Epidermal melanocyte (primary cell): Measurements from ENCODE around the gene GPX3.

ENCODE experiments used
- DNase-seq: peaks from one replicate; pipeline ENCODE4 v3.0.0; 2011; ENCODE audit warnings: low spot score; ENCODE audit not compliant: insufficient read length

Gene GPX3

GRCh38 chr5:151020304-151021110 is at the start of gene GPX3:
Gene GPX3, plus strand, starts transcription at chr5:151020591. Its CDS starts 64 bp downstream, at chr5:151020655.
- peak; percentile 55 for DNase-seq

DNA sequence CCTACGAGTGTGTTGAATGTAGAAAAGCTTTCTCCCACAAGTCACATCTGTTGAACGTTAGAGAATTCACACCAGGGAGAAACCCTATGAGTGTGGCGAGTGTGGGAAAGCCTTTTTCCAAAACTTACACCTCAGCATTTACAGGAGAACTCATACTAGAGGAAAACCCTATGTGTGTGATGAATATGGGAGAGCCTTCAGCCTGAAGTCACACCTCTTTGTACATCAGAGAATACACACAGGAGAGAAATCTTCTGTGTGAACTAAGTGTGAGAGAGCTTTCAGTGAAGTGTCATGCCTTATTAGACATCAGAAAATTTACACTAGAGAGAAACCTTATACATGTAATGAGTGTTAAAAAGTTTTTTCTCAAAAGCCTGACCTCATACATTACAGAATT is 41.8 kb upstream of the GPX3 start:
- DNase-seq = no peak

- no peak for DNase-seq
Observed at GRCh38 chr5:150987746-150988145, 32.6 kb upstream of the GPX3 start.

DNA sequence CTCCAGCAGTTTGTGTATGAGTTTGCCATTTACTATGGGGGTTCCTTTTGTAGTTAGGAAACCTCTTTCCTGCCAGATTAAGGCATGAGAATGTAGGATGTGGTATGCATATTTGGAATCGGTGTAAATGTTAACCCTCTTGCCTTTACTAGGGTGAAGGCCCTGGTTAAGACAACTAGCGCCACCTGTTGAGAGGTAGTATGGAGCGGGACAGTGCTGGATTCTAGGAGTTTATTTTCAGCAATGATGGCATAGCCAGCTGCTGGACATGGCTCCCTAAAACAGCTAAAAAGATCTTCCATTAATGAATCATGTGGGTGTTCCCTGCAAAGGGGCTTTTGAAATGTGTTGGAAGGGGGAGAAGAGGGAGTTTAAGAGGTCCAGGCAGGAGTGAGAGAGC is 30.7 kb upstream of the GPX3 start:
- DNase-seq = no peak

GRCh38 chr5:150992705-150993104 is 27.7 kb upstream of the GPX3 start:
- DNase-seq = no peak

GRCh38 chr5:150993422-150993821 is 27.0 kb upstream of the GPX3 start:
- DNase-seq = no peak

- no peak for DNase-seq
Observed at GRCh38 chr5:150993826-150994412, 26.5 kb upstream of the GPX3 start.

- DNase-seq = no peak
Observed at GRCh38 chr5:150999704-151000442, 20.5 kb upstream of the GPX3 start.

DNA sequence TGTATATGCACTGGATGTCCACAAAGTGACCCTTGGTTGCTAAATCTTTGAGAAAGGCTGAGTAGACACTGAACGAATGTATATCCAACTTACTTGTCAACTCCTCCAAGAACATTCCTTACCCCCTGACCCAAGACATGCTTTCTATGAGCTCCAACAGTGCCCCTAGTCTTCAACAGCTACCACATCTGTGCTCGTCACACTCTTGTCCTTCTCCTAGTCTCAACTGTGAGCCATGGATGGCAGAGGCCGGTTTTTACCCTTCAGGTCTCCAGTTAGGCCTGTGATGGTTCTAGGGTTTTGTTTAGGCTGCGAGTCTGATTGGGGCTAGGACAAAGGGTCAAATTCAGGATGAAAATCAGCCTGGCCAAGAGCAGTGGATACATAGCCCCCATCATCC is 19.0 kb upstream of the GPX3 start:
- no peak for DNase-seq

DNA sequence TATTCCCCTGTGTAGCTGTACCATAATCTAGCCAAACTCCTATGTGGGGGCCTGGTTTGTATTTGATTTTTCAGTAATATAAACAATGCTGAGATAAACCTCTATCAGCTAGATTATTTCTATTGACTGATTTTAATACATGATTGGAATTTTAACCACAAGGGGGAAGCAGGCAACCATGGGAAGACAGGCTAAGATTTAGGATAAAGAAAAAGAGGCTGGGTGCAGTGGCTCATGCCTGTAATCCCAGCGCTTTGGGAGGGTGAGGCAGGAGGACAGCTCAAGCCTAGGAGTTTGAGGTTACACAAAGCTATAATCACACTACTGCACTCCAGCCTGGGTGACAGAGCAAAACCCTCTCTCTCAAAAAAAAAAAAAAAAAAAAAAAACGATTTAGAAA is 18.1 kb upstream of the GPX3 start:
- no peak for DNase-seq

DNA sequence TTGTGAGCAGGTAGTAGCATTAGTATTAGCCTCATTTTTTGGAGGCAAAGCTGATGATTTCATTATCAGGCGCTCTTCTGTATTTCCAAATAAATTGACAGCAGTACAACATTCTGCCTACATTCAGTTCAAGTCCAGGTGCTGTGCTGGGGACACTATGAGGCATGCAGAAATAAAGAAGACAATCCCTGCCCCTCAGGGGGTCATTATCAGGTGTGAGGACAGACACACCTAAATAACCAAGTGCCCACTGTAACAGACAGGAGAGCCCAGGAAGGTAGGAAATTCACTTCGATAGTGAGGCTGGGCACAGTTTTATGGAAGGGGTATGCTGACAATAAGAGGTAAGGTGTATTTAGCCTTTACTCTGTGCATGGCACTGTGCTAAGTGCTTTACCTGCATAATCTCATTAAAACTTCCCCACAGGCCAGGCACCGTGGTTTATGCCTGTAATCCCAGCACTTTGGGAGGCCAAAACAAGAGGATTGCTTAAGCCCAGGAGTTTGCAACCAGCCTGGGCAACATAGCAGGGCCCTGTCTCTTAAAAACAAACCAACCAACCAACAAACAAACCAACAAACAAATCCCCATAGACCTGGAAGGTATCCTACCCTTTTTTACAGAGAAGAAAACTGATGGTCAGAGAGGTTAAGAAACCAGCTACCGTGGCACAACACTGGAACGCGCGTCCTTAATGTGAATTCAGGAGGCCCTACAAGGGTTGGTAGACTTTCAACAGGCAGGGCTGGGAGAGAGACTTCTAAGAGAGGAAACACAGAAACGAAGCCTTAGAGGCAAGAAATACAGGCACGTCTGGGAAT is 17.5 kb upstream of the GPX3 start:
- DNase-seq = no peak

GRCh38 chr5:151003503-151003860 is 16.9 kb upstream of the GPX3 start:
- no peak for DNase-seq

DNA sequence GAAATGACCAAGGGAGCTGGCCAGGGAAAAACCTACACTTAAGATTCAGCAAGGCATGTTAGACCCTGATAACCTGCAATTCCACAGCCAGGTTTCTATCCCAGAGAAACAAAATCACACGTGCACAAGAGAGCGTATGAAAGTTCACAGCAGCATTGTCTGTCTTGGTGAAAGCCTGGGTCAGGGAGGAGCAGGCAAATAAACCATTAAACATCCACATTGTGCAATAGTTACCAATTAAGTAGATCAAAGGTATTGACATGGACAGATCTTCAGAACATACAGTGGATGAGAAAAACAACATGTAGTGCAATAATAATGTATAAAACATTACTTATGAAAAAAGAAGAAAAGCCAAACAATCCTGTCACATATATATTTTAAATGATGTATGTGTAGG is 15.9 kb upstream of the GPX3 start:
- no peak for DNase-seq

DNA sequence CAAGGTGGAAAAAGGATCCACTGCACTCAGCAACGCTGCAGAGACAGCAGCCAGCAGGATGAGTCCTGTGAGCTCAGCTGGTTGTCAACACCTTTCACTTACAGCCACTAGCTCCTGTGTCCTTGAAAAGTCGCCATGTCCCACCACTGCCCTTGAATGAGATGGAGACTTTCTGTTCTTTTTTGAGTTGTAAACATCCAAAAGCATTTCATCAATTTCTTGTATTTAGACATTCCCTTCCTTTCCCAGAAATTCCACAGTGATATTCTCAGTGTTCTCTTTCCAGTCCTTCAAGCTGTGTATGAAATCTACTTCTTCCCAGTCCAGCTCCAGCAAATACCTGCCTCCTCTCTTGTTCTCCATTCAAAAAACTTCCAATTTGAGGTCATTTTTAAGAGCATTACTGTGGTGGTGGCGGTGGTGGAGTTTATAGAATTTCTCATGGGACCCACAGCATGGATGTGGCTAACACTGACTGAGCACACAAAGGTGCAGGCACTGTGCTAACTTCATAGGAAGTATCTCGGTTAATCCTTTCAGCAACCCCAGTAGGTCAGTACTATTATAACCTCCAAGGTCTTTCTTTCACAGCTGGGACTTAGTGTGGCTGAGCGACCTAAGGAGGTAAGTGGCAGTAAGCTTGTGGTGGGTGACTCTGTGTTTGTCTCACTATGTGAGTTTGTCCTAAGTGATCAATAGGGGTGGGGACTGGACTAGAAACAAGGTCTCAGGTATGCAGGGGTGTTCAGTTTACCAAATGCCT is 15.0 kb upstream of the GPX3 start:
- DNase-seq = no peak

DNA sequence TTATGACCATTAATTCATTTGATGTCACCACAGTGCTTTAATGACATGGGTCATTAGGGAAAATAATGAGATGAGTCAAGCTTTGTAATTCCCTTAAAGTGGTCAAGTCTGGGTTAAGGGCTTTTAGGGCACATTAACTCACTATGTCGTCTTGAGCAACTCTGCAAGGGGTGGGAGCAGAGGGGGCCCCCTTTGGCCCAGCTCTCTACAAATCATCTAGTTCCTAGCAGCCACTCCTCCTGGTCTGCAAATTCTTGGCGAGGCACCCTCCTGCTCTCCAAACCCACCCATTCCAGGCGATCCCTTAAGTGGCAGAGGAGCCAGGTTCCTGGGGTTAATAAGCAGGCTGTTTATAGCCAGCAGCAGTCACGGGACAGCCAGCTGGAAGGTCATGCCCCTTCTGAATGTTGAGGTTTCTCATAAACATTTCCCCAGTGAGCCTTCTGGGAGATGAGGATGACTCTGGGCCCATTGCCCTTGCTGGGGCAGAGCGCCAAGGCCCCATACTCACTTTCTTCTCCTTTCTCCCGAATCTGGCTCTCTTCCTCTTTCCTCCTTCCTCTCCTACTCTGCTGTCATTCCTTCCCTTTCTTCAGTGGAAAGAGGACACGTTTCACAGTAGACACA is 14.3 kb upstream of the GPX3 start:
- no peak for DNase-seq

DNA sequence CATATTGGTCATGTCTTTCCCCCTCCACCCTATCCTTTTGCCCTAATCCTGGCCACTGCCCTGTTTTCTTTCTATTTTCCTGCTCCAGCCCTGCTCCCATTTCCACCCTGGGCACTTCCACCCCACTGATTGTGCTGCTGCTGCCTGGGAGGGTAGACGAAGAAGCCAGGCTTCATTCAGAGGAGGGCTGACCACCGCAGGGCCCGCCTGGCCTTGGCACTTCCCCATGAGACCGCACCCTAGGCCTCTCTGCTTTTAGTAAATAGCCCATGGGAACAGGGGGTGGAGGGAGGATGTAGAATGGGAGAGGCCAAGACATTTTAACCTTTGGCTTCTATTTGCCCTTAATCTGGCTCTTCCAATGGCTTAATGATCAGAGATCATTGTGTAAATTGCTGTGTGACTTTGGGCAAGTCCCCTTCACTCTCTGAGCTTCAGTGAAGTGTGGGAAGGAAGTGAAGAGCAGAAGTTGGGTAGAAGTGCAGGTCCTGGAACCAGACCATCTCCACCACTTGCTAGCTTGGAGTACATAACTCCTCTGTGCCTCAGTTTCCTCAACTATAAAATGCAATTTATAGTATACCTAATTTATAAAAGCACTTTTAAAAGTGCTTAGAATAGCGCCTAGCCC is 13.6 kb upstream of the GPX3 start:
- no peak for DNase-seq

DNA sequence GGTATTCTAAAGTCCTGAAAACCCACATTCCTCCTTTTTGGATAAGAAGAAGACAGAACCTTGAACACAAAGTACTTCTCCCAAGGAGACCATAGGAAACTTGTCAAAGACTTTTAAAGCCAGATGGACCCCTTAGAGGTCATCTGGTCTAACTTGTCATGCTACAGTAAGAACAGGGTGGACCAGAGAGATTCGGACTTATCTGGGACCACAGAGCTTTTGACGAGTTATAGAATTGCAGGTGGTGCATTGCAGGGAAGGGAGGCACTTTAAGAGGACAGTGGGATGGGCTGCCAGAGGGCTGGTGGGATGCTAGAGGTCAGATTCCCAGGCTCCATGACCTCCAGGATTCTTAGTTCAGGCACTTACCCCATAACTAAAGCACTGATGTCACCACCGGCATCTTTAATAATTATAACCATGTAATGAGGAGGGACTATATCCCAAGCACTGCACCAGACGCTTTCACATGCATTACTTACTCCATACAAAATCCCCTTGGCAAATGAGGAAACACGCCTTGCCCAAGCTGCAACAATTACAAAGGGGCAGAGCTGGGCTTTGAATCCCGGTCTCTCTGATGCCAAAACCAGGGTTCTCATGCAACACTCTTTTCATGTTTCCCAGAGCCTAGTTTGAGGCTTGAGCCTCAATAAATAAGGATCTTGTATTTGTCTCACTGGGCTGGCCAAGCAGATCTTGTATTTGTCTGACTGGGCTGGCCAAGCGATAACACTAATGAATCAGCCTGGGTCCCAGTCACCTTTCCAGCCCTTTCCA is 12.8 kb upstream of the GPX3 start:
- no peak for DNase-seq

DNA sequence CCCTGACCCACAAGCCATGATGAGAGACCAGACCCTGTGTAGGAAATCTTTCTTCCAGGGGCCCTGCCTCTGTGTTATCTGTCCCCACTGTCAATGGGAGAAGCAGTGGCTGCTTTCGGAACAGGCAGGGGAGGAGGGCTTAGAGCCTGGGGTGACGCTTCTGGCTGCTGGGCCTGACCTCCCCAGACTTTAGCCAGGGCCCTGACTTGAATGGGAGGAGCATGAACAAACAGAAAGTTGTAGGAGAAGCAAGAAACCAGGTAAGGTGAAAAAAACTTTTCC is 12.2 kb upstream of the GPX3 start:
- no peak for DNase-seq

DNA sequence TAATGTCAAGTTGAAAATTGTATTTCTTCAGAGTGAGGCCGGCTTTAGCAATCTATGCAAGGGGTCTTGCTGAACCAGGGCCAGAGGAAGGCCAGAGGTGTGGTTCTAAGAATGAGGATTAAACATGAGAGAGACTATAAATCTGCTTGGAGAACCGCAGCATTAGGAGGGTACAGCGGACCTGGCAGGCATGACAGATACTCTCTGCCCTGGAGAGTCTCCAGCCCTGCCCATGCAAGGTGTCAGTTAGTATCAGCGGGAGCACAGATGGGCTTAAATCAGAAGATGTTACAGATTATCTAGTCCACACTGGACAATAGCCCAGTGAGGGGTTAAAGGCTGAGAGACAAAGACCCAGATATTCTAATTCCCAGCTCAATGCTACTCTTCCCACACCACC is 11.5 kb upstream of the GPX3 start:
- no peak for DNase-seq

- DNase-seq = no peak
Observed at GRCh38 chr5:151012862-151013261, 7.5 kb upstream of the GPX3 start.
